HEK293T (cell line): Measurements from ENCODE around the gene NEK9.

Source experiments
- CTCF ChIA-PET: fragments of 350-600 bp; formaldehyde crosslinking; extraction: SDS; loops from one replicate; lab custom pipeline; 2021; ENCODE audit warnings: antibody characterized with exemption, inconsistent platforms; lab: Yijun Ruan, JAX
- POLR2A ChIA-PET: fragments of 350-600 bp; formaldehyde crosslinking; extraction: SDS; loops from one replicate; lab custom pipeline; 2020; ENCODE audit warnings: antibody characterized with exemption, inconsistent platforms; lab: Yijun Ruan, JAX
- DNase-seq: peaks from one replicate; pipeline ENCODE4 v3.0.0; 2012; ENCODE audit warnings: mixed read lengths; ENCODE audit errors: extremely low spot score
- ARNT ChIP-seq: fragments of 450-650 bp; IDR thresholded peaks from 2 replicates; pipeline ENCODE4 v1.6.1; 2017; ENCODE audit warnings: mild to moderate bottlenecking
- BHLHE40 ChIP-seq: fragments of 450-650 bp; IDR thresholded peaks from 2 replicates; pipeline ENCODE4 v1.6.1; 2016; ENCODE audit warnings: mild to moderate bottlenecking, moderate library complexity, borderline replicate concordance
- CTBP1 ChIP-seq: fragments of 450-650 bp; IDR thresholded peaks from 2 replicates; pipeline ENCODE4 v1.6.1; 2016; ENCODE audit warnings: borderline replicate concordance
- ELF4 ChIP-seq: fragments of 450-650 bp; IDR thresholded peaks from 2 replicates; pipeline ENCODE4 v1.6.1; 2017; ENCODE audit warnings: antibody characterized with exemption
- FOXA1 ChIP-seq: fragments of 450-650 bp; IDR thresholded peaks from 2 replicates; pipeline ENCODE4 v1.6.1; 2016; ENCODE audit warnings: mild to moderate bottlenecking
- FOXK2 ChIP-seq: fragments of 450-650 bp; IDR thresholded peaks from 2 replicates; pipeline ENCODE4 v1.6.1; 2016; ENCODE audit warnings: mild to moderate bottlenecking
- FOXM1 ChIP-seq: fragments of 450-650 bp; IDR thresholded peaks from 2 replicates; pipeline ENCODE4 v1.6.1; 2017; ENCODE audit warnings: mild to moderate bottlenecking, borderline replicate concordance
- HDGF ChIP-seq: fragments of 450-650 bp; IDR thresholded peaks from 2 replicates; pipeline ENCODE4 v1.6.1; 2017; ENCODE audit warnings: antibody characterized with exemption, borderline replicate concordance
- L3MBTL2 ChIP-seq: fragments of 450-650 bp; conservative IDR thresholded peaks from 2 replicates; pipeline ENCODE4 v1.6.1; 2016; ENCODE audit warnings: mild to moderate bottlenecking
- LEF1 ChIP-seq: fragments of 450-650 bp; IDR thresholded peaks from 2 replicates; pipeline ENCODE4 v1.6.1; 2017; ENCODE audit warnings: mild to moderate bottlenecking, borderline replicate concordance
- NFRKB ChIP-seq: fragments of 450-650 bp; IDR thresholded peaks from 2 replicates; pipeline ENCODE4 v1.6.1; 2016; ENCODE audit warnings: mild to moderate bottlenecking, moderate library complexity
- SP1 ChIP-seq: fragments of 450-650 bp; IDR thresholded peaks from 2 replicates; pipeline ENCODE4 v1.6.1; 2017
- SUZ12 ChIP-seq: fragments of 450-650 bp; IDR thresholded peaks from 2 replicates; pipeline ENCODE4 v1.6.1; 2016; ENCODE audit warnings: mild to moderate bottlenecking
- TARDBP ChIP-seq: fragments of 450-650 bp; IDR thresholded peaks from 2 replicates; pipeline ENCODE4 v1.6.1; 2016
- ZNF384 ChIP-seq: fragments of 450-650 bp; IDR thresholded peaks from 2 replicates; pipeline ENCODE4 v1.6.1; 2016
- TF ChIP-seq, protein P1 (sequence below): fragments of 450-650 bp; IDR thresholded peaks from 2 replicates; pipeline ENCODE4 v1.6.1; 2016

Gene NEK9

DNA sequence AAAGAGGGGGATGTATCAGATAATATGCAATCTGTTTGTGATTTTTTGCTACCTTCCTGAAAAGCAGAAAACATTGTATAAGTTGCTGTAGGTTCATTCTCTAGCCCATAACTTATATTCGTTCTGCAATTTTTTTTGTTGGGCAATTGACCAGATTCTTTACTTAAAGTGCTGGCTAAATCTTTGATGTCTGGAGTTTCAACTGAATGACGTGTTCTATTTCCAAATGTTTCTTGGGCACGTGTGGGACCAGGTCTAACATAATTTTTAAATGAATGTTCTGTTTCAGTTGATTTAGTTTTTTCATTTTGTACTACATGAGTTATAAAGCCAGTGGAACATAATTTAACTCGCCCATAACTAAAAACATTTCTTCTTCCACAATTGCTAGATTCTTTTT is 79.3 kb downstream of the NEK9 start:
- CTCF ChIA-PET, result no interaction called here
- POLR2A ChIA-PET, result interaction anchor here (3.7 kb wide), 1 partner anchor 16 kb away, joined by 14 read pairs; the partner anchor contains the start of gene ACYP1
- no peak for DNase-seq
- TF ChIP-seq TARDBP, result no peak
- TF ChIP-seq ELF4, result no peak
- TF ChIP-seq, protein P1, sequence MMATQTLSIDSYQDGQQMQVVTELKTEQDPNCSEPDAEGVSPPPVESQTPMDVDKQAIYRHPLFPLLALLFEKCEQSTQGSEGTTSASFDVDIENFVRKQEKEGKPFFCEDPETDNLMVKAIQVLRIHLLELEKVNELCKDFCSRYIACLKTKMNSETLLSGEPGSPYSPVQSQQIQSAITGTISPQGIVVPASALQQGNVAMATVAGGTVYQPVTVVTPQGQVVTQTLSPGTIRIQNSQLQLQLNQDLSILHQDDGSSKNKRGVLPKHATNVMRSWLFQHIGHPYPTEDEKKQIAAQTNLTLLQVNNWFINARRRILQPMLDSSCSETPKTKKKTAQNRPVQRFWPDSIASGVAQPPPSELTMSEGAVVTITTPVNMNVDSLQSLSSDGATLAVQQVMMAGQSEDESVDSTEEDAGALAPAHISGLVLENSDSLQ, result no peak
- no peak for TF ChIP-seq LEF1
- no peak for TF ChIP-seq FOXK2
- TF ChIP-seq L3MBTL2, result no peak
- TF ChIP-seq ARNT, result no peak
- no peak for TF ChIP-seq SP1
- TF ChIP-seq BHLHE40, result no peak
- TF ChIP-seq ZNF384, result no peak
- TF ChIP-seq HDGF, result no peak
- TF ChIP-seq NFRKB, result no peak
- no peak for TF ChIP-seq FOXM1
- no peak for TF ChIP-seq CTBP1
- TF ChIP-seq SUZ12, result no peak
- TF ChIP-seq FOXA1, result no peak

DNA sequence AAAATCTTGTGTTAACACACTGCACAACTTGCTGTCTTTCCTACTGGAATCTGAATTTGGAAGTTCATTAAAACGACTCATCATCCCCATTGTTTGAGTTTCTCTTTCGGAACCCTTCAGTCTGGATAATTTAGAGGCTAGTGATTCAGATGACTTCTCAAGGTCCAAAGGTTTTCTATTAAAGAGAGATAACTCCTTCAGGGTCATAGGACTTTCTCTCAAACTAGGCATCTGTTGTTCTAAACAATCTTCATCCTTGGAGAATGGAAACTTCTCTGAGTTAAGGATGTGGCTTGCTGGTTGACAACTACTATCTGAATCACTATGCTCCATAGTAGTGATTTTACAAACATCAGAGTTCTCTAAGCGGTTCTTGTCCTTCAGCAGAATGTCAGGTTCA is 79.9 kb downstream of the NEK9 start:
- ChIA-PET POLR2A (no interaction called here), CTCF (no interaction called here)
- no peak for TF ChIP-seq CTBP1
- no peak for TF ChIP-seq ZNF384
- TF ChIP-seq BHLHE40, result no peak
- no peak for TF ChIP-seq NFRKB
- TF ChIP-seq FOXA1, result no peak
- no peak for TF ChIP-seq HDGF
- TF ChIP-seq ELF4, result no peak
- TF ChIP-seq FOXK2, result no peak
- TF ChIP-seq SP1, result no peak
- TF ChIP-seq, protein P1, result no peak
- TF ChIP-seq TARDBP, result no peak
- TF ChIP-seq L3MBTL2, result no peak
- no peak for TF ChIP-seq FOXM1
- TF ChIP-seq SUZ12, result no peak
- DNase-seq, result no peak

DNA sequence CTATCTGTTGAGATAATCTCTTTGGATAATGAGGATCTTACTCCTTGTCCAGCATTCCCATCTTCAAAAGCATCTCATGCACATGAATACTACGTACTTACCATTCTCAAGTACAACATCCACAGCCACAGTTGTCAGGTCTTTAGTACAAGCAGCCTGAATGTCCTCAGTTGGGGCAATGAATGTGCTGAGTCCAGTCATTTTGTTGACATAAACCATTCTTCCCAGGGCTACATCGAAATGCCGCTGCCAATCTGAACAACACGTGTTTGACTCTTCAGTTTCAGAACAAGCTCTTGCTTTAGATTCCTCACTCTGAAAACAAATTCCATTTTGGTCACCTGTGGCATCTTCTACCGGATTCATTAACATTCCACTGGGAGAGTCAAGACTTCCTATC is 80.6 kb downstream of the NEK9 start:
- ChIA-PET POLR2A (no interaction called here), CTCF (no interaction called here)
- DNase-seq, result no peak
- TF ChIP-seq FOXK2 (no peak), HDGF (no peak), SP1 (no peak), NFRKB (no peak), CTBP1 (no peak), BHLHE40 (no peak), ARNT (no peak), FOXA1 (no peak), FOXM1 (no peak), ZNF384 (no peak), ELF4 (no peak), L3MBTL2 (no peak), SUZ12 (no peak), TARDBP (no peak), LEF1 (no peak)
- TF ChIP-seq, protein P1, result no peak

DNA sequence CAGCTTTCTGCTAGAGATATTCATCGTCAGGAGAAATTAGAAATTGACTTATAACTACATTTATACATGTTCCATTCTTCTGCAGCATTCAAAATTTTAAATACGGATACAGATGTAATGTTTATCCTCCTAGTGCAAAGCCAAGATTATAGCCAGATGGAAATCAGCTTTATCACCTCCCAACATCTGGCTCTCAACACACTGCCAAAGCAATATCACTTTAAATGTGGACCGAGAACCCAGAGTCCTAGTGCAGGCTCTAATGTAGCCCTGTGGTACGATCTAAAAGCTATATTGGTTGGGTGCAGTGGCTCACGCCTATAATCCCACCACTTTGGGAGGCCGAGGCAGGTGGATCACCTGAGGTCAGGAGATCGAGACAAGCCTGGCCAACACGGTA is 82.1 kb downstream of the NEK9 start:
- CTCF ChIA-PET, result no interaction called here
- POLR2A ChIA-PET, result interaction anchor here (1.3 kb wide), 1 partner anchor 19 kb away, joined by 5 read pairs; the partner anchor contains the start of gene ACYP1
- no peak for TF ChIP-seq ARNT
- no peak for TF ChIP-seq FOXK2
- no peak for TF ChIP-seq NFRKB
- TF ChIP-seq ZNF384, result no peak
- no peak for TF ChIP-seq FOXA1
- TF ChIP-seq HDGF, result no peak
- TF ChIP-seq LEF1, result no peak
- no peak for DNase-seq

DNA sequence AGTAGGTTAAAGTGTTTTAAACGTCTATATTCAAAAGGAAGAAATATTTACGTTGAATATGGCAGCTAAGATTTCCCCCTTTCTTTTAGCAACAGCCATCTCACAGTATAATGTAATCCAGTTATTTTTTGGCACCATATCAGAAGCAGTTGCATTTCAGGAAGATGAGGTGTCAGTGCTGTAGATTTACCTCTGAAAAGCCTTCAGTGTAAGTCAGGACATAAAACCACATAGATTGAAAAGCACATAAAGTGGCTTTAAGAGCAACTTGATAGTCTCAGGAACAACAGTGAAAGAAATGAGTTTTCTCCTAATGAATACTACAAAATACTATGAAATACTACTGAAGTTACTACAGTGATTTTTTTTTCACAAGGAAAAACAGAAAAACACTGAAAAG is 82.5 kb downstream of the NEK9 start:
- no peak for TF ChIP-seq TARDBP
- TF ChIP-seq SUZ12, result no peak
- TF ChIP-seq BHLHE40, result no peak
- TF ChIP-seq NFRKB, result no peak
- no peak for TF ChIP-seq LEF1
- no peak for TF ChIP-seq FOXA1
- no peak for TF ChIP-seq ELF4
- TF ChIP-seq ARNT, result no peak
- TF ChIP-seq SP1, result no peak
- TF ChIP-seq CTBP1, result no peak
- no peak for TF ChIP-seq L3MBTL2
- TF ChIP-seq HDGF, result no peak
- no peak for TF ChIP-seq ZNF384
- no peak for TF ChIP-seq FOXK2
- TF ChIP-seq, protein P1, result no peak
- no peak for TF ChIP-seq FOXM1
- ChIA-PET CTCF (no interaction called here), POLR2A (interaction anchor here (1.3 kb wide), 1 partner anchor 19 kb away, joined by 5 read pairs; the partner anchor contains the start of gene ACYP1)
- no peak for DNase-seq
